ENCODE results near the gene G6PC3.

G6PC3 gene

GRCh38 chr17:44110823-44111633 lies 40.5 kb downstream of the G6PC3 start (continued):
- TF ChIP-seq ZNF510 (tag by site-specific recombination; IDR thresholded peaks at IDR 0.05; ENCODE audit: insufficient replicate concordance) (no peak), ZNF19 (tag by site-specific recombination; IDR thresholded peaks at IDR 0.05; ENCODE audit: low read depth) (no peak), ZNF76 (tag by site-specific recombination; IDR thresholded peaks at IDR 0.05; ENCODE audit: borderline replicate concordance, low read depth) (no peak), ZNF341 (tag by site-specific recombination; IDR thresholded peaks at IDR 0.05; ENCODE audit: low read depth) (peak; percentile 84), HOXA7 (CRISPR knock-in tag; IDR thresholded peaks at IDR 0.05; ENCODE audit: borderline replicate concordance) (no peak), ZNF580 (tag by site-specific recombination; IDR thresholded peaks at IDR 0.05) (no peak), ZNF18 (tag by site-specific recombination; IDR thresholded peaks at IDR 0.05) (no peak), ZBTB44 (tag by site-specific recombination; IDR thresholded peaks at IDR 0.05) (peak; percentile 43; the same call in 1 of the 2 replicates), ZNF777 (tag by site-specific recombination; IDR thresholded peaks at IDR 0.05; ENCODE audit: borderline replicate concordance) (no peak), ZFP69B (tag by site-specific recombination; IDR thresholded peaks at IDR 0.05) (peak; percentile 84), ZNF776 (tag by site-specific recombination; IDR thresholded peaks at IDR 0.05; ENCODE audit: borderline replicate concordance) (no peak), ZNF157 (tag by site-specific recombination; IDR thresholded peaks at IDR 0.05) (no peak), ZNF350 (tag by site-specific recombination; IDR thresholded peaks at IDR 0.05) (no peak), MEIS1 (CRISPR knock-in tag; IDR thresholded peaks at IDR 0.05; ENCODE audit: borderline replicate concordance) (no peak), ZNF311 (tag by site-specific recombination; IDR thresholded peaks at IDR 0.05; ENCODE audit: borderline replicate concordance) (no peak), ZNF274 (IDR thresholded peaks at IDR 0.05; ENCODE audit: low read length) (no peak), ZNF274 (tag by site-specific recombination; IDR thresholded peaks at IDR 0.05; ENCODE audit: borderline replicate concordance) (no peak), KLF17 (tag by site-specific recombination; IDR thresholded peaks at IDR 0.05) (peak; percentile 89), ZNF704 (tag by site-specific recombination; IDR thresholded peaks at IDR 0.05) (no peak), KLF16 (tag by site-specific recombination; IDR thresholded peaks at IDR 0.05) (no peak), ZSCAN5A (tag by site-specific recombination; IDR thresholded peaks at IDR 0.05) (no peak), HOXC10 (CRISPR knock-in tag; IDR thresholded peaks at IDR 0.05) (no peak), PRDM10 (tag by site-specific recombination; IDR thresholded peaks at IDR 0.05) (peak; percentile 76), YY2 (tag by site-specific recombination; IDR thresholded peaks at IDR 0.05) (no peak), ZNF169 (tag by site-specific recombination; IDR thresholded peaks at IDR 0.05) (no peak), ZNF133 (tag by site-specific recombination; IDR thresholded peaks at IDR 0.05) (no peak), ZNF10 (tag by site-specific recombination; IDR thresholded peaks at IDR 0.05) (no peak), ZNF707 (tag by site-specific recombination; IDR thresholded peaks at IDR 0.05) (no peak), ZXDB (tag by site-specific recombination; IDR thresholded peaks at IDR 0.05) (no peak), ZNF654 (tag by site-specific recombination; IDR thresholded peaks at IDR 0.05; ENCODE audit: low read depth) (no peak)
